Cardiac fibroblast (primary cell): ENCODE results near the gene CARTPT.

ENCODE experiments used
- DNase-seq, 2 donors: peaks; one replicate each; pipeline versions ENCODE4 v3.0.0 to v3.0.0-alpha.2; 2010; ENCODE audit warnings: low read depth in 2 of 2
- H3K4me3 ChIP-seq, 2 donors: replicated peaks in 1 of 2; 1 replicate in 1 of 2; 2 replicates in 1 of 2; pipeline ENCODE4 v1.5.1; 2011; ENCODE audit warnings: low read depth in 2 of 2, low read length in 2 of 2, mild to moderate bottlenecking in 2 of 2, moderate library complexity in 1 of 2
- TF ChIP-seq, protein P1 (sequence below): IDR thresholded peaks from one replicate; pipeline ENCODE4 v1.5.1; 2011; ENCODE audit warnings: low read depth, mild to moderate bottlenecking, low read length, inconsistent platforms

Gene CARTPT

DNA sequence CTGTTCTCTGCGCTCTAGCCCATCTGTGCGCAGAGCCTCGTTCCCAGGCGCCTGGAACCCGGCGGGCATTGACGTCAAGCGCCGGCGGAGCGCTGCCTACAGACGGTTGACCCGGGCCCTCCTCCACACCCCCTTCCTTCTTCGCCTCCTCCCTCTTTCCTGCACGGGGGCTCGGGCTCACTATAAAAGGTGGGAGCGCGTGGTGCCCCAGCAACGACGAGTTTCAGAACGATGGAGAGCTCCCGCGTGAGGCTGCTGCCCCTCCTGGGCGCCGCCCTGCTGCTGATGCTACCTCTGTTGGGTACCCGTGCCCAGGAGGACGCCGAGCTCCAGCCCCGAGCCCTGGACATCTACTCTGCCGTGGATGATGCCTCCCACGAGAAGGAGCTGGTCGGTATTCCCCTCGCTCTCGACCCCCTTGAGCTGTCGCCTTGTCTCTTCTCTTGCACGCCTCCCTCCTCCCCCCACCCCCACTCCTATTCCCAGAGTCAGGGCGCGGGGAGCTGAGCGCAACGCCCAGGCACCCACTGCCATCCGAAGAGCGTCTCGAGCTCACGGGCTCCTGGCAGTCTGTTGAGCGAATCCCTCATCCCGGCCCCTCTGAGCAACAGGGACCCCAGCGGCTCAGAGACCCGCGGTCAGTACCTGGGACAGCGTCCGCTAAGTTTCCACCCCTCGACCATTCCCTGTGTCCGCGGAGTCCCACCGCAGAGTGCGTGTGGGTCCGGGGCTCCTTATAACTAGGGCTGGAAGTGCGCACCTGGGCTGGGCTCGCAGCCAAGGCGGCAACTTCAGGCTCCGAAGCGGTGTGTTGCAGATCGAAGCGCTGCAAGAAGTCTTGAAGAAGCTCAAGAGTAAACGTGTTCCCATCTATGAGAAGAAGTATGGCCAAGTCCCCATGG lies at the start of gene CARTPT:
TSS of gene CARTPT (plus strand) at position 213 of the 902 bp plus-strand sequence. CDS start at position 232, 19 bp downstream.
- H3K4me3 ChIP-seq = no peak within 1 kb of the TSS
- TF ChIP-seq, protein P1, sequence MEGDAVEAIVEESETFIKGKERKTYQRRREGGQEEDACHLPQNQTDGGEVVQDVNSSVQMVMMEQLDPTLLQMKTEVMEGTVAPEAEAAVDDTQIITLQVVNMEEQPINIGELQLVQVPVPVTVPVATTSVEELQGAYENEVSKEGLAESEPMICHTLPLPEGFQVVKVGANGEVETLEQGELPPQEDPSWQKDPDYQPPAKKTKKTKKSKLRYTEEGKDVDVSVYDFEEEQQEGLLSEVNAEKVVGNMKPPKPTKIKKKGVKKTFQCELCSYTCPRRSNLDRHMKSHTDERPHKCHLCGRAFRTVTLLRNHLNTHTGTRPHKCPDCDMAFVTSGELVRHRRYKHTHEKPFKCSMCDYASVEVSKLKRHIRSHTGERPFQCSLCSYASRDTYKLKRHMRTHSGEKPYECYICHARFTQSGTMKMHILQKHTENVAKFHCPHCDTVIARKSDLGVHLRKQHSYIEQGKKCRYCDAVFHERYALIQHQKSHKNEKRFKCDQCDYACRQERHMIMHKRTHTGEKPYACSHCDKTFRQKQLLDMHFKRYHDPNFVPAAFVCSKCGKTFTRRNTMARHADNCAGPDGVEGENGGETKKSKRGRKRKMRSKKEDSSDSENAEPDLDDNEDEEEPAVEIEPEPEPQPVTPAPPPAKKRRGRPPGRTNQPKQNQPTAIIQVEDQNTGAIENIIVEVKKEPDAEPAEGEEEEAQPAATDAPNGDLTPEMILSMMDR = no peak
- peak in 1 of 2 donors; percentile 18 for DNase-seq

DNA sequence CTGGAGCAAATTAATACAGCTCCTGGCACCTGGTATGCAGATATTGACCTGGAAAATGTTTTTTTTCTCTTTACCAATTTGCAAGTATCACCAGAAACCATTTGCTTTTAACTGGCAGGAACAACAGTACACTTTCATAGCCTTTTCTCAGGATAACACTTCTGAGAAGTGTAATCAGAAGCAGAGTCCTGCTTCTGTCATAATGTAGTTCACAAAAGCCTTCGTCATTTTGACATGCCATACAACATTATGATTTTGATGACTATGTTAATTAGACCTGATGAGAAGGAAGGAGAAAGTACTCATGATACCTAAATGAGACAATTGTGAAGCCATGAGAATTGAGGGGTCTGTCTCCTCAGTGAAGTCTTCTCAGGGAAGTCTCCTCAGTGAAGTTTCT lies 41.1 kb upstream of the CARTPT start:
- H3K4me3 ChIP-seq = no peak overlapping the region
- TF ChIP-seq, protein P1 = no peak
- no peak for DNase-seq

DNA sequence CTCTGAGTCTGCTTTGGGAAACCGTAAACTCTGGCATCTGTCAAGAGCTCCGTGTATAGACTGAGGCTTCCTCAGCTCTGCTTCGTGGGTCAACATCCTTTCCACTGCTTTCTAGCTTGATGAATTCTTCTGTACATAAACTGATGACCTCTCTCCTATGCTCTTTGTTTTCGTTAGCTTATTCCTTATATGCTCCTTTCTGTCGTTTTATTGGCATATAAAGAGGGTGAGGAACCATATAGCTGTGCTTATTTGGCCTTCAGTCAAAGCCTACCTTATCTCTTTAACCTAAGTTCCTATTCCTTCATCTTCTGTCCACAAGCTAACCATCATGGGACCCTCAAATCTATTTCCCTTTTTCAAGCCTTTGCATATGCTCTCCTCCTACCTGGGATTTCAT lies 39.4 kb upstream of the CARTPT start:
- H3K4me3 ChIP-seq = no peak overlapping the region
- TF ChIP-seq, protein P1 = no peak
- no peak for DNase-seq

DNA sequence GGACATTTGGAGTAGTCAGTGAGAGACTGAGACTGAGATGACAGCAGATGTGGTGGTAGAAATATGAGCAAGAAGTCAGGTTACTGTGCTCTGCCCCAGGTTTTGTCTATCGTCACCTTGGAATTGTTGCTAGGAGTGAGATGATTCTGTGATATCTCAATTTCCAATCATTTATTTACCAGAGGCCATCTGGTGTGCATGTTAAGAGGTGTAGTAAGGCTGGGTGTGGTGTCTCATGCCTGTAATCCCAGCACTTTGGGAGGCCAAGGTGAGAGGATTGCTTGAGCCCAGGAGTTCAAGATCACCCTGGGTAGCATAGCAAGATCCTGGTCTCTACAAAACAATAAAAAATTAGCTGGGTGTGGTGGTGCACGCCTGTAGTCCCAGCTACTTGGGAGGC lies 38.6 kb upstream of the CARTPT start:
- DNase-seq = no peak
- no peak overlapping the region for H3K4me3 ChIP-seq
- TF ChIP-seq, protein P1 = no peak

DNA sequence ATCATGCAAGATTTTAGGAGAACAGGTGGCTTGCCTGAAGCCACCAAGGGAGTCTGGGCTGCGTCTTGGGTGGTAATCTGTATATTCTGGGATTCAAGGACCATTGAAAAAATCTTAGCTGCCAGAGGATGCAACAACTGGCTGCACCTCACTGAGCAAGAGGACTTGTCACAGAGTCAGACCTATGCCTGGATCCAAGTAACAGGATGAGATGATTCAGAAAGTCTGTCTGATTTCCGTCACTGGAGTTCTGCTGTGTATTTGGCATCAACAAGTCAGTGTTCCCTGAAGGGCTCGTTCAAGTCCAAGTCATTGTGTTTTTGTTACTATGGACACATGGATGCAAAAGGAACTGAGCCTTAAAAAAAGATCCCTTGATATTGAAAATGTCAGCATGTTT lies 37.8 kb upstream of the CARTPT start:
- TF ChIP-seq, protein P1 = no peak
- DNase-seq = peak; percentile 66 to 78
- H3K4me3 ChIP-seq = no peak overlapping the region

DNA sequence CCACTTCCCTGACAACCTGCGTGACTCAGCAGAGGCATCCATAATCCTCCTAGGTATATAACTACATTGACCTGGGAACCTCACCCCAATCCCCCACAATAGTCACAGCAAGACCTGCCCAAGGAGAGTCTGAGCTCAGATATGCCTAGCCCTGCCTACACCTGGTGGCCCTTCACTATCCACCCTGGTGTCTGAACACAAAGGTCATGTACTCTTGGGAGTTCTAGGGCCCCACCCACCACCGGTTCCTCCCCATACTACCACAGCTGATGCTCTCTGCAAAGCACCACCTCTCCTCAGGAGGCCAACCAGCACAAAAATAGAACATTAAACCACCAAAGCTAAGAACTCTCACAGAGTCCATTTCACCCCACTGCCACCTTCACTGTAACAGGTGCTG lies 34.8 kb upstream of the CARTPT start:
- DNase-seq = no peak
- no peak overlapping the region for H3K4me3 ChIP-seq
- TF ChIP-seq, protein P1 = no peak
